HEK293 (cell line): ENCODE data around the gene ZNF280D.

Experiments used
- CTCF ChIA-PET: fragments of 350-600 bp; formaldehyde crosslinking; extraction: SDS; loops from one replicate; lab custom pipeline; 2021; ENCODE audit warnings: antibody characterized with exemption; lab: Yijun Ruan, JAX
- POLR2A ChIA-PET: fragments of 300-600 bp; formaldehyde crosslinking; extraction: SDS; loops from one replicate; lab custom pipeline; 2020; ENCODE audit warnings: antibody characterized with exemption, inconsistent platforms; lab: Yijun Ruan, JAX
- H3K27ac ChIP-seq: fragments of 200-500 bp; sonication (Bioruptor generic); 2 replicates; pipeline ENCODE4 v1.5.1; 2014; ENCODE audit warnings: low read depth, low read length, control low read depth, inconsistent platforms; ENCODE audit errors: extremely low read depth
- H3K36me3 ChIP-seq, 2 experiments: fragments of 200-500 bp in 1 of 2; sonication (Bioruptor generic) in 1 of 2; 1 replicate in 1 of 2; 2 replicates in 1 of 2; pipeline ENCODE4 v1.5.1; 2014 to 2017; ENCODE audit warnings: inconsistent platforms in 2 of 2, low read length in 2 of 2; ENCODE audit not compliant: control insufficient read depth in 2 of 2, insufficient read depth in 1 of 2
- H3K4me1 ChIP-seq: fragments of 200-500 bp; sonication (Bioruptor generic); 2 replicates; pipeline ENCODE4 v1.5.1; 2014; ENCODE audit warnings: mild to moderate bottlenecking, low read length, inconsistent platforms; ENCODE audit not compliant: control insufficient read depth, insufficient read depth
- H3K4me3 ChIP-seq: 2 replicates; pipeline ENCODE4 v1.5.1; 2011; ENCODE audit warnings: low read depth, mild to moderate bottlenecking, control low read depth, low read length, moderate library complexity
- H3K9me3 ChIP-seq: fragments of 200-500 bp; sonication (Bioruptor generic); 2 replicates; pipeline ENCODE4 v1.5.1; 2014; ENCODE audit warnings: low read depth, low read length, inconsistent platforms; ENCODE audit not compliant: control insufficient read depth, insufficient read depth
- ATF2 ChIP-seq: fragments of 450-650 bp; formaldehyde crosslinking; IDR thresholded peaks from 2 replicates; pipeline ENCODE4 v1.5.1; 2016; ENCODE audit warnings: missing biosample characterization, missing genetic modification characterization, low read depth
- BCL11B ChIP-seq: fragments of 450-650 bp; formaldehyde crosslinking; IDR thresholded peaks from 2 replicates; pipeline ENCODE4 v1.5.1; 2016; ENCODE audit warnings: low read depth, missing biosample characterization, missing genetic modification characterization
- ELK4 ChIP-seq: IDR thresholded peaks from 2 replicates; pipeline ENCODE4 v1.6.1; 2011; ENCODE audit warnings: mild to moderate bottlenecking, low read depth, low read length, borderline replicate concordance
- GLI2 ChIP-seq: fragments of 450-650 bp; formaldehyde crosslinking; IDR thresholded peaks from 2 replicates; pipeline ENCODE4; 2017; ENCODE audit warnings: missing biosample characterization, missing genetic modification characterization, low read depth, borderline replicate concordance
- GLIS2 ChIP-seq: fragments of 450-650 bp; formaldehyde crosslinking; IDR thresholded peaks from 2 replicates; pipeline ENCODE4 v1.5.1; 2016; ENCODE audit warnings: missing biosample characterization, missing genetic modification characterization
- IKZF3 ChIP-seq: fragments of 450-650 bp; IDR thresholded peaks from 2 replicates; pipeline ENCODE4 v1.5.0; 2018; ENCODE audit warnings: missing biosample characterization, mild to moderate bottlenecking, missing genetic modification characterization, moderate library complexity
- KLF8 ChIP-seq: fragments of 450-650 bp; formaldehyde crosslinking; IDR thresholded peaks from 2 replicates; pipeline ENCODE4 v1.5.1; 2016; ENCODE audit warnings: missing biosample characterization, missing genetic modification characterization
- MYNN ChIP-seq: fragments of 450-650 bp; formaldehyde crosslinking; IDR thresholded peaks from 2 replicates; pipeline ENCODE4 v1.5.1; 2016; ENCODE audit warnings: missing biosample characterization, missing genetic modification characterization, borderline replicate concordance
- PRDM6 ChIP-seq: fragments of 450-650 bp; formaldehyde crosslinking; IDR thresholded peaks from 2 replicates; pipeline ENCODE4 v1.5.1; 2017; ENCODE audit warnings: missing biosample characterization, missing genetic modification characterization
- RBAK ChIP-seq: fragments of 450-650 bp; formaldehyde crosslinking; IDR thresholded peaks from 2 replicates; pipeline ENCODE4 v1.5.1; 2016; ENCODE audit warnings: missing biosample characterization, missing genetic modification characterization
- SP7 ChIP-seq: fragments of 450-650 bp; formaldehyde crosslinking; IDR thresholded peaks from 2 replicates; pipeline ENCODE4 v1.5.1; 2016; ENCODE audit warnings: missing biosample characterization, missing genetic modification characterization
- ZBTB21 ChIP-seq: fragments of 450-650 bp; formaldehyde crosslinking; IDR thresholded peaks from 2 replicates; pipeline ENCODE4 v1.5.1; 2017; ENCODE audit warnings: missing biosample characterization, missing genetic modification characterization
- ZNF184 ChIP-seq: fragments of 450-650 bp; IDR thresholded peaks from 2 replicates; pipeline ENCODE4 v1.5.1; 2018; ENCODE audit warnings: missing biosample characterization, mild to moderate bottlenecking, missing genetic modification characterization
- ZNF2 ChIP-seq: fragments of 450-650 bp; formaldehyde crosslinking; IDR thresholded peaks from 2 replicates; pipeline ENCODE4 v1.5.1; 2016; ENCODE audit warnings: missing biosample characterization, missing genetic modification characterization
- ZNF391 ChIP-seq: fragments of 450-650 bp; formaldehyde crosslinking; IDR thresholded peaks from 2 replicates; pipeline ENCODE4 v1.5.1; 2016; ENCODE audit warnings: low read depth, missing biosample characterization, missing genetic modification characterization, borderline replicate concordance
- ZNF426 ChIP-seq: fragments of 450-650 bp; formaldehyde crosslinking; IDR thresholded peaks from 2 replicates; pipeline ENCODE4 v1.5.1; 2017; ENCODE audit warnings: missing biosample characterization, missing genetic modification characterization, mild to moderate bottlenecking, inconsistent platforms, moderate library complexity
- ZNF561 ChIP-seq: fragments of 450-650 bp; IDR thresholded peaks from 2 replicates; pipeline ENCODE4 v1.5.1; 2018; ENCODE audit warnings: missing biosample characterization, missing genetic modification characterization, borderline replicate concordance
- ZNF626 ChIP-seq: fragments of 450-650 bp; sonication (Bioruptor Pico); formaldehyde crosslinking; IDR thresholded peaks from 2 replicates; pipeline ENCODE4 v1.5.1; 2018; ENCODE audit warnings: missing biosample characterization, missing genetic modification characterization, inconsistent platforms
- ZNF639 ChIP-seq: fragments of 450-650 bp; formaldehyde crosslinking; IDR thresholded peaks from 2 replicates; pipeline ENCODE4 v1.5.1; 2016; ENCODE audit warnings: missing biosample characterization, missing genetic modification characterization
- ZNF791 ChIP-seq: fragments of 450-650 bp; formaldehyde crosslinking; IDR thresholded peaks from 2 replicates; pipeline ENCODE4 v1.5.1; 2016; ENCODE audit warnings: missing biosample characterization, missing genetic modification characterization
- ZSCAN16 ChIP-seq: fragments of 450-650 bp; formaldehyde crosslinking; IDR thresholded peaks from 2 replicates; pipeline ENCODE4 v1.5.1; 2016; ENCODE audit warnings: missing biosample characterization, missing genetic modification characterization
- ZSCAN30 ChIP-seq: fragments of 450-650 bp; IDR thresholded peaks from 2 replicates; pipeline ENCODE4 v1.5.1; 2018; ENCODE audit warnings: missing biosample characterization, mild to moderate bottlenecking, missing genetic modification characterization, moderate library complexity
- TF ChIP-seq, protein P1 (sequence below): fragments of 450-650 bp; formaldehyde crosslinking; IDR thresholded peaks from 2 replicates; pipeline ENCODE4 v1.5.1; 2016; ENCODE audit warnings: missing biosample characterization, missing genetic modification characterization
- TF ChIP-seq, protein P2 (sequence below): fragments of 450-650 bp; formaldehyde crosslinking; IDR thresholded peaks from 2 replicates; pipeline ENCODE4; 2016; ENCODE audit warnings: missing biosample characterization, missing genetic modification characterization
- TF ChIP-seq, protein P3 (sequence below): fragments of 450-650 bp; formaldehyde crosslinking; conservative IDR thresholded peaks from 2 replicates; pipeline ENCODE4 v1.5.1; 2016; ENCODE audit warnings: low read depth, missing biosample characterization, missing genetic modification characterization
- TF ChIP-seq, protein P4 (sequence below): fragments of 450-650 bp; formaldehyde crosslinking; IDR thresholded peaks from 2 replicates; pipeline ENCODE4 v1.5.1; 2016; ENCODE audit warnings: missing biosample characterization, missing genetic modification characterization

ZNF280D gene

DNA sequence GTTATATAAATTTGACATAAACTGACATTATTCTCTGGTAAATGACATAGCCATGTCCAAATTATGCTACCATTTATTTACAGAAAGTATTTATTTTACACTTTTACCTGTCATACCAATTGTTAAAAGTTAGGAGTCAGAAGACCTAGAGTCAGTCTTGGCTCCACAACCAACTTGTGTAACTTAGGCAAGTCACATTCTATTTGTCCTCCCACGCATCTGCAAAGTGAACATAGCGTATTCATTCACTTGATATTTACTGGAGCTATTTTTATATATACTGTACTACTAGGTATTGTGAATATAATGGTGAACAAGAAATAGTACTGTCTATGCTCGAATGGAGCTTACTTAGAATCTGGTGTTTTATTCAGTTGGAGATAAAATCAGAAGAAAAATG is 78.7 kb downstream of the ZNF280D start (continued):
- TF ChIP-seq ATF2 (tag by site-specific recombination): no peak
- no peak for TF ChIP-seq MYNN (tag by site-specific recombination)
- TF ChIP-seq PRDM6: no peak
- no peak for TF ChIP-seq ELK4
- TF ChIP-seq, protein P1, sequence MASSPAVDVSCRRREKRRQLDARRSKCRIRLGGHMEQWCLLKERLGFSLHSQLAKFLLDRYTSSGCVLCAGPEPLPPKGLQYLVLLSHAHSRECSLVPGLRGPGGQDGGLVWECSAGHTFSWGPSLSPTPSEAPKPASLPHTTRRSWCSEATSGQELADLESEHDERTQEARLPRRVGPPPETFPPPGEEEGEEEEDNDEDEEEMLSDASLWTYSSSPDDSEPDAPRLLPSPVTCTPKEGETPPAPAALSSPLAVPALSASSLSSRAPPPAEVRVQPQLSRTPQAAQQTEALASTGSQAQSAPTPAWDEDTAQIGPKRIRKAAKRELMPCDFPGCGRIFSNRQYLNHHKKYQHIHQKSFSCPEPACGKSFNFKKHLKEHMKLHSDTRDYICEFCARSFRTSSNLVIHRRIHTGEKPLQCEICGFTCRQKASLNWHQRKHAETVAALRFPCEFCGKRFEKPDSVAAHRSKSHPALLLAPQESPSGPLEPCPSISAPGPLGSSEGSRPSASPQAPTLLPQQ: no peak
- TF ChIP-seq GLI2 (tag by site-specific recombination): no peak
- no peak for TF ChIP-seq ZBTB21 (tag by site-specific recombination)
- TF ChIP-seq BCL11B: no peak
- TF ChIP-seq, all 188 proteins: peak for 0

DNA sequence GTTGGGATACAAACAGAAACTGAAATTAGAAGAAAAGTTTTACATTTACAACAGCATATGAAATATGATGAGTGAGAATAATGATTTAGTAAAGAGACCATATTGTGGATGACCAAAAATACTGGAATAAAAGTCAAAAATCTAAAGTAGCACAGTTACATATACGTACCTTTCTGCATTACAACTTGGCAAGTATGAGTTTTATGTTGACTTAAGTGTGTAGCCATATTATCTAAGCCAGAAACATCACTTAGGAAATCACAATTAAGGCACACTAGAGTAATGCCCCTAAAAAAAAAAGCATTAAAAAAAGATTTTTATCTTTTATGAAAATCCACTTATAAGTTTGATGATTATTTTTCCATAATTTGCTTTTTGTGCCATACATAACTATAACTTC is 79.1 kb downstream of the ZNF280D start:
- Histone ChIP-seq H3K4me1 (no peaks in the 10 kb centered on the region), H3K27ac (no peak overlapping the region), H3K4me3 (no peak overlapping the region), H3K36me3 (no peaks in the 10 kb centered on the region), H3K9me3 (no peaks in the 10 kb centered on the region)
- POLR2A ChIA-PET: no interaction called here
- CTCF ChIA-PET: no interaction called here
- TF ChIP-seq, protein P2, sequence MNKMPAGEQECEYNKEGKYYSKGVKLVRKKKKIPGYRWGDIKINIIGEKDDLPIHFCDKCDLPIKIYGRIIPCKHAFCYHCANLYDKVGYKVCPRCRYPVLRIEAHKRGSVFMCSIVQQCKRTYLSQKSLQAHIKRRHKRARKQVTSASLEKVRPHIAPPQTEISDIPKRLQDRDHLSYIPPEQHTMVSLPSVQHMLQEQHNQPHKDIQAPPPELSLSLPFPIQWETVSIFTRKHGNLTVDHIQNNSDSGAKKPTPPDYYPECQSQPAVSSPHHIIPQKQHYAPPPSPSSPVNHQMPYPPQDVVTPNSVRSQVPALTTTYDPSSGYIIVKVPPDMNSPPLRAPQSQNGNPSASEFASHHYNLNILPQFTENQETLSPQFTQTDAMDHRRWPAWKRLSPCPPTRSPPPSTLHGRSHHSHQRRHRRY (tag by site-specific recombination): no peak
- TF ChIP-seq ZNF426 (tag by site-specific recombination) (no peak), RBAK (tag by site-specific recombination) (no peak), ZSCAN30 (tag by site-specific recombination) (no peak), ZNF561 (tag by site-specific recombination) (no peak), ZNF2 (no peak), ZNF184 (tag by site-specific recombination) (no peak), ZNF639 (tag by site-specific recombination) (no peak), ZNF626 (tag by site-specific recombination) (no peak), IKZF3 (tag by site-specific recombination) (no peak), ZNF391 (tag by site-specific recombination) (no peak), SP7 (tag by site-specific recombination) (no peak), KLF8 (tag by site-specific recombination) (no peak), ZSCAN16 (tag by site-specific recombination) (no peak), GLIS2 (tag by site-specific recombination) (no peak), ZNF791 (tag by site-specific recombination) (no peak)
- TF ChIP-seq, protein P3, sequence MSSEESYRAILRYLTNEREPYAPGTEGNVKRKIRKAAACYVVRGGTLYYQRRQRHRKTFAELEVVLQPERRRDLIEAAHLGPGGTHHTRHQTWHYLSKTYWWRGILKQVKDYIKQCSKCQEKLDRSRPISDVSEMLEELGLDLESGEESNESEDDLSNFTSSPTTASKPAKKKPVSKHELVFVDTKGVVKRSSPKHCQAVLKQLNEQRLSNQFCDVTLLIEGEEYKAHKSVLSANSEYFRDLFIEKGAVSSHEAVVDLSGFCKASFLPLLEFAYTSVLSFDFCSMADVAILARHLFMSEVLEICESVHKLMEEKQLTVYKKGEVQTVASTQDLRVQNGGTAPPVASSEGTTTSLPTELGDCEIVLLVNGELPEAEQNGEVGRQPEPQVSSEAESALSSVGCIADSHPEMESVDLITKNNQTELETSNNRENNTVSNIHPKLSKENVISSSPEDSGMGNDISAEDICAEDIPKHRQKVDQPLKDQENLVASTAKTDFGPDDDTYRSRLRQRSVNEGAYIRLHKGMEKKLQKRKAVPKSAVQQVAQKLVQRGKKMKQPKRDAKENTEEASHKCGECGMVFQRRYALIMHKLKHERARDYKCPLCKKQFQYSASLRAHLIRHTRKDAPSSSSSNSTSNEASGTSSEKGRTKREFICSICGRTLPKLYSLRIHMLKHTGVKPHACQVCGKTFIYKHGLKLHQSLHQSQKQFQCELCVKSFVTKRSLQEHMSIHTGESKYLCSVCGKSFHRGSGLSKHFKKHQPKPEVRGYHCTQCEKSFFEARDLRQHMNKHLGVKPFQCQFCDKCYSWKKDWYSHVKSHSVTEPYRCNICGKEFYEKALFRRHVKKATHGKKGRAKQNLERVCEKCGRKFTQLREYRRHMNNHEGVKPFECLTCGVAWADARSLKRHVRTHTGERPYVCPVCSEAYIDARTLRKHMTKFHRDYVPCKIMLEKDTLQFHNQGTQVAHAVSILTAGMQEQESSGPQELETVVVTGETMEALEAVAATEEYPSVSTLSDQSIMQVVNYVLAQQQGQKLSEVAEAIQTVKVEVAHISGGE (tag by site-specific recombination): no peak
- TF ChIP-seq, protein P4, sequence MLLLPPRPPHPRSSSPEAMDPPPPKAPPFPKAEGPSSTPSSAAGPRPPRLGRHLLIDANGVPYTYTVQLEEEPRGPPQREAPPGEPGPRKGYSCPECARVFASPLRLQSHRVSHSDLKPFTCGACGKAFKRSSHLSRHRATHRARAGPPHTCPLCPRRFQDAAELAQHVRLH (tag by site-specific recombination): no peak
